Measurements from ENCODE around the gene S1PR1. TPM values are rescaled to one million over a fixed set of nuclear protein-coding genes. Genes with fewer than 3 reads are reported as not detected.
"Not testable (repeated sequence)": the region's sequence is repeated elsewhere in the genome, so short reads cannot be mapped to it uniquely, and the experiment has no call there.

Gene S1PR1
- total and polyA plus RNA-seq, 2 experiments from 2014 or later = 9.3 TPM

- Histone ChIP-seq H3K9me2 (replicated peaks; ENCODE audit: insufficient read depth) (no peaks in the 10 kb centered on the region), H3K79me2 (no peaks in the 10 kb centered on the region), H3K4me2 (no peak overlapping the region), H3K9me3 (ENCODE audit: low read depth) (no peaks in the 10 kb centered on the region), H3K4me3 (no peak overlapping the region), H3K27me3 (no peaks in the 10 kb centered on the region), H3K27ac (no peak overlapping the region), H3K4me1 (ENCODE audit: insufficient read depth) (no peaks in the 10 kb centered on the region), H2AFZ (no peak overlapping the region), H3K36me3 (replicated peaks; ENCODE audit: insufficient read depth, low read depth) (no peaks in the 10 kb centered on the region), H4K20me1 (ENCODE audit: insufficient read depth, poor library complexity, severe bottlenecking) (no peaks in the 10 kb centered on the region)
- no peak for DNase-seq (ENCODE audit: low spot score)
- WGBS (ENCODE audit: low lambda C conversion rate, missing lambda C conversion rate) = 100% methylated on average over 1 of the region's 1 CpG
- TF ChIP-seq EZH2phosphoT487 (IDR thresholded peaks at IDR 0.05; ENCODE audit: low read depth, severe bottlenecking, unreplicated experiment) (no peak), EZH2 (IDR thresholded peaks at IDR 0.05; ENCODE audit: borderline replicate concordance) (no peak), CTCF (IDR thresholded peaks at IDR 0.05; ENCODE audit: poor library complexity) (no peak)
Measured at GRCh38 chr1:101221945-101222429, 14.8 kb upstream of the S1PR1 start.

- peaks cover 4% of the 10 kb centered on the region for H3K27me3 ChIP-seq
- H3K27ac ChIP-seq = no peak overlapping the region
- H3K9me3 ChIP-seq (ENCODE audit: low read depth) = no peaks in the 10 kb centered on the region
- H3K79me2 ChIP-seq = no peaks in the 10 kb centered on the region
- no peaks in the 10 kb centered on the region for H3K36me3 ChIP-seq (replicated peaks; ENCODE audit: insufficient read depth, low read depth)
- no peaks in the 10 kb centered on the region for H3K9me2 ChIP-seq (replicated peaks; ENCODE audit: insufficient read depth)
- 88% methylated on average over 2 of the region's 2 CpGs for WGBS (ENCODE audit: low lambda C conversion rate, missing lambda C conversion rate)
- TF ChIP-seq EZH2 (IDR thresholded peaks at IDR 0.05; ENCODE audit: borderline replicate concordance) (no peak), CTCF (IDR thresholded peaks at IDR 0.05; ENCODE audit: poor library complexity) (no peak), EZH2phosphoT487 (IDR thresholded peaks at IDR 0.05; ENCODE audit: low read depth, severe bottlenecking, unreplicated experiment) (no peak)
- no peak for DNase-seq (ENCODE audit: low spot score)
- H3K4me1 ChIP-seq (ENCODE audit: insufficient read depth) = no peaks in the 10 kb centered on the region
- no peak overlapping the region for H3K4me3 ChIP-seq
- no peaks in the 10 kb centered on the region for H4K20me1 ChIP-seq (ENCODE audit: insufficient read depth, poor library complexity, severe bottlenecking)
- H2AFZ ChIP-seq = no peak overlapping the region
- no peak overlapping the region for H3K4me2 ChIP-seq
Measured at GRCh38 chr1:101227837-101228236, 9.0 kb upstream of the S1PR1 start.

- no peak for DNase-seq (ENCODE audit: low spot score)
- Histone ChIP-seq H3K36me3 (replicated peaks; ENCODE audit: insufficient read depth, low read depth) (no peaks in the 10 kb centered on the region), H2AFZ (no peak overlapping the region), H3K4me2 (no peak overlapping the region), H3K79me2 (no peaks in the 10 kb centered on the region), H3K9me3 (ENCODE audit: low read depth) (no peaks in the 10 kb centered on the region), H4K20me1 (ENCODE audit: insufficient read depth, poor library complexity, severe bottlenecking) (no peaks in the 10 kb centered on the region), H3K4me1 (ENCODE audit: insufficient read depth) (no peaks in the 10 kb centered on the region), H3K4me3 (no peak overlapping the region), H3K27me3 (peaks cover 6% of the 10 kb centered on the region), H3K9me2 (replicated peaks; ENCODE audit: insufficient read depth) (no peaks in the 10 kb centered on the region), H3K27ac (no peak overlapping the region)
- TF ChIP-seq EZH2phosphoT487 (IDR thresholded peaks at IDR 0.05; ENCODE audit: low read depth, severe bottlenecking, unreplicated experiment) (no peak), EZH2 (IDR thresholded peaks at IDR 0.05; ENCODE audit: borderline replicate concordance) (no peak), CTCF (IDR thresholded peaks at IDR 0.05; ENCODE audit: poor library complexity) (no peak)
- 96% methylated on average over 6 of the region's 6 CpGs for WGBS (ENCODE audit: low lambda C conversion rate, missing lambda C conversion rate)
Measured at GRCh38 chr1:101228424-101229134, 8.2 kb upstream of the S1PR1 start.

- H3K4me1 ChIP-seq (ENCODE audit: insufficient read depth); H3K27ac ChIP-seq; H3K36me3 ChIP-seq (replicated peaks; ENCODE audit: insufficient read depth, low read depth); H3K79me2 ChIP-seq; H4K20me1 ChIP-seq (ENCODE audit: insufficient read depth, poor library complexity, severe bottlenecking); H3K9me2 ChIP-seq (replicated peaks; ENCODE audit: insufficient read depth); H3K4me3 ChIP-seq; H3K4me2 ChIP-seq; H2AFZ ChIP-seq; DNase-seq (ENCODE audit: low spot score); H3K9me3 ChIP-seq (ENCODE audit: low read depth): not testable (repeated sequence)
- peaks cover 15% of the 10 kb centered on the region for H3K27me3 ChIP-seq
Measured at GRCh38 chr1:101232182-101232581, 4.6 kb upstream of the S1PR1 start.

Data from hepatocyte (in vitro differentiated cells).